ENCODE results near the gene RNF151. TPM values are rescaled to one million over a fixed set of nuclear protein-coding genes. Genes with fewer than 3 reads are reported as not detected.

The RNF151 gene
- total and polyA plus RNA-seq, 10 donors = 0.16 to 0.26 (median 0.17) TPM; not detected in 7

DNA sequence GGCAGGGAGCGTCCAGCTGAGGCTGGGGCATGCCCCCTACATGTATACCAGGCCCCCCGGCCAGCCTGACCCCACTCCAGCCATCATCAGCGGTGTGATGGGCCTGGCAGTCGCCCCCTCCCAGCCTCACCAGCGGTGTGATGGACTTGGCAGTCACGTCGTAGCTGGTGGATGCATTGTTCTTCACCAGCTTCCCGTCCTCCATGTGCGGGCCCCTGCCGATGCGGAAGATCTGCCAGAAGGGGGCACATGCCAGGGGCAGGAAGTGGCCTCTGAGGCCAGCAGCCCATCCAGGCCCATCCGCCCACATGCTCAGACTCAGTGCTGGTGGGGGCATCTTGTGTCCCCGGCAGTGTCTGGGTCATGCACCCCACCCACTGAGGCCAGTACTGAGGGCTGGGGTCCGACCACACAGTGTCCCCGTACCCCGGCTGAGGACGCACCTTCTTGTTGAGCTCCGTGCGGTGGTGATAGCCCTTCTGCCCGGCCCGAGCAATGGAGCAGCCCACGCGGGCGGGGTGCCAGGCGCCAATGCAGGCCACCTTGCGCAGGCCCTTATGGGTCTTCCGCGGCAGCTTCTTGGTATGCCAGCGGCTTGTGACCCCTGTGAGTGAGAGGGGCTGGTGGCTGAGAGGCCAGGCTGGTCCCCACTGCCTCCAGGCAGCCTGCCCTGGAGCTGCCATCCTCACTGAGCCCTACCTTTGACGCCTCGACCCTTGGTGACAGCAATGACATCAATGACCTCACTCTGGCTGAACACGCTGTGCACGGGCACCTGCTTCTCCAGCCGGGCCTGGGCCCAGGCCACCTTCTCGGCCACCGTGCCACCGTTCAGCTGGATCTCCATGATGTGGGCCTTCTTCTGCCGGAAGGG, 19.9 kb upstream of the RNF151 start:
- peak; percentile 75 for DNase-seq
- WGBS, 5 donors = 78 to 91% (median 82%) methylated on average over 30 to 38 of the region's 38 CpGs
- TF ChIP-seq POLR2AphosphoS5 (IDR thresholded peaks at IDR 0.05) (no peak), POLR2A (IDR thresholded peaks at IDR 0.05) (no peak)
- TF ChIP-seq, protein P1, sequence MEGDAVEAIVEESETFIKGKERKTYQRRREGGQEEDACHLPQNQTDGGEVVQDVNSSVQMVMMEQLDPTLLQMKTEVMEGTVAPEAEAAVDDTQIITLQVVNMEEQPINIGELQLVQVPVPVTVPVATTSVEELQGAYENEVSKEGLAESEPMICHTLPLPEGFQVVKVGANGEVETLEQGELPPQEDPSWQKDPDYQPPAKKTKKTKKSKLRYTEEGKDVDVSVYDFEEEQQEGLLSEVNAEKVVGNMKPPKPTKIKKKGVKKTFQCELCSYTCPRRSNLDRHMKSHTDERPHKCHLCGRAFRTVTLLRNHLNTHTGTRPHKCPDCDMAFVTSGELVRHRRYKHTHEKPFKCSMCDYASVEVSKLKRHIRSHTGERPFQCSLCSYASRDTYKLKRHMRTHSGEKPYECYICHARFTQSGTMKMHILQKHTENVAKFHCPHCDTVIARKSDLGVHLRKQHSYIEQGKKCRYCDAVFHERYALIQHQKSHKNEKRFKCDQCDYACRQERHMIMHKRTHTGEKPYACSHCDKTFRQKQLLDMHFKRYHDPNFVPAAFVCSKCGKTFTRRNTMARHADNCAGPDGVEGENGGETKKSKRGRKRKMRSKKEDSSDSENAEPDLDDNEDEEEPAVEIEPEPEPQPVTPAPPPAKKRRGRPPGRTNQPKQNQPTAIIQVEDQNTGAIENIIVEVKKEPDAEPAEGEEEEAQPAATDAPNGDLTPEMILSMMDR (IDR thresholded peaks at IDR 0.05 in 8 of 11, conservative IDR thresholded peaks at IDR 0.05 in 3 of 11) = no peak
- intact Hi-C loops (cut with DNase I; ENCODE audit: low total_unique reads) = no loop called here
- peaks cover 8 to 21% (median 16%) of the 10 kb centered on the region in 6 donors for H3K4me1 ChIP-seq
- no peak overlapping the region for H3K4me3 ChIP-seq
- no peak overlapping the region for H3K27ac ChIP-seq
- no peaks in the 10 kb centered on the region for H3K36me3 ChIP-seq
- no peaks in the 10 kb centered on the region for H3K27me3 ChIP-seq (replicated peaks in 1 of 7)
- H3K9me3 ChIP-seq = no peaks in the 10 kb centered on the region

DNA sequence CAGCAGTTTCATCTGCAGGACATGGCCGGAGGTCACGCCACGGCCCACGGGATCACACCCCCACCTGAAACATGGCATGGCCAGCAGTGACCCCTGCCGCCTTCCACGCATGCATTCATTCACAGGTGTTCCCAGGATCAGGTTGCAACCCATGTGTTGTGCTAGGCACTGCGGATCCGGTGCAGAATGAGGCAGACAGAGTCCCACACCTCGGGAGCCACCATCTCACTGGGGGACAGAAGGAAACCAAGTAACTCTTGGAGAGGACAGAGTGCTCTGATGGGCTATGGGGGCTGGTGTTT, 19.3 kb upstream of the RNF151 start:
- TF ChIP-seq, protein P1 (IDR thresholded peaks at IDR 0.05 in 8 of 11, conservative IDR thresholded peaks at IDR 0.05 in 3 of 11) = no peak
- no peak for TF ChIP-seq POLR2A (IDR thresholded peaks at IDR 0.05)
- no peak for TF ChIP-seq POLR2AphosphoS5 (IDR thresholded peaks at IDR 0.05)
- no peak overlapping the region for H3K27ac ChIP-seq
- WGBS, 5 donors = 78 to 96% (median 87%) methylated on average over 5 to 9 of the region's 9 CpGs
- no peaks in the 10 kb centered on the region for H3K36me3 ChIP-seq
- peaks cover 2 to 15% (median 10%) of the 10 kb centered on the region in 6 donors for H3K4me1 ChIP-seq
- no peaks in the 10 kb centered on the region for H3K27me3 ChIP-seq (replicated peaks in 1 of 7)
- DNase-seq = no peak
- H3K4me3 ChIP-seq = no peak overlapping the region
- no peaks in the 10 kb centered on the region for H3K9me3 ChIP-seq
- intact Hi-C loops (cut with DNase I; ENCODE audit: low total_unique reads) = no loop called here

DNA sequence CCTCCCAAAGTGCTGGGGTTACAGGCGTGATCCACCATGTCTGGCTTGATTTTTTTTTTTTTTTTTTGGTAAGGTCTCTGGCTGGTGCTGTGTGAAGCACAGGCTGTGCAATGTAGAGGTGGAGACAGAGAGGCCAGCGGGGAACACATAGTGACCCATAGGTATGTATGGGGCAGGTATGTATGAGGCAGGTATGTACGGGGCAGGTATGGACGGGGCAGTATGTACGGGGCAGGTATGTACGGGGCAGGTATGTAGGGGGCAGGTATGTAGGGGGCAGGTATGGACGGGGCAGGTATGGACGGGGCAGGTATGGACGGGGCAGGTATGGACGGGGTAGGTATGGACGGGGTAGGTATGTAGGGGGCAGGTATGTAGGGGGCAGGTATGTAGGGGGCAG, 17.1 kb upstream of the RNF151 start:
- Histone ChIP-seq H3K27ac (no peak overlapping the region), H3K9me3 (no peaks in the 10 kb centered on the region), H3K4me1 (no peaks in the 10 kb centered on the region), H3K36me3 (no peaks in the 10 kb centered on the region), H3K27me3 (replicated peaks in 1 of 7) (peaks cover 0 to 4% (median 0%) of the 10 kb centered on the region in 7 donors), H3K4me3 (no peak overlapping the region)
- 91 to 97% (median 95%) methylated on average over 10 to 11 of the region's 11 CpGs for WGBS, 5 donors
- TF ChIP-seq POLR2AphosphoS5 (IDR thresholded peaks at IDR 0.05) (no peak), POLR2A (IDR thresholded peaks at IDR 0.05) (no peak)
- TF ChIP-seq, protein P1 (IDR thresholded peaks at IDR 0.05 in 8 of 11, conservative IDR thresholded peaks at IDR 0.05 in 3 of 11) = no peak
- intact Hi-C loops (cut with DNase I; ENCODE audit: low total_unique reads) = no loop called here
- no peak for DNase-seq

DNA sequence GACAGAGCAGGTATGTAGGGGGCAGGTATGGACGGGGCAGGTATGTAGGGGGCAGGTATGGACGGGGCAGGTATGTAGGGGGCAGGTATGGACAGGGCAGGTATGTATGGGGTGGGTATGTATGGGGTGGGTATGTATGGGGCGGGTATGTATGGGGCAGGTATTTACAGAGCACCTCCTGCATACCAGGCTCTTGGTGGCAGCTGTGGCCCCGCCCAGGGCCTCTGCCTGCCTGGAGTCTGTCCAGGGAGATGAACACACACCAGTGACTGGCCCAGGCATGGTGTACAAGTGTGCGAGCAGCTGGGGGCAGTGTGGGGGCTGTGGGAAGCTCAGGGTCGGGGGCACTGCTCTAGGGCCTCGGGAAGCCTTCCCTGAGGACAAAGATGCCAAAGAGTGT, 16.6 kb upstream of the RNF151 start:
- TF ChIP-seq POLR2AphosphoS5 (IDR thresholded peaks at IDR 0.05) = no peak
- TF ChIP-seq POLR2A (IDR thresholded peaks at IDR 0.05) = no peak
- TF ChIP-seq, protein P1 (IDR thresholded peaks at IDR 0.05 in 8 of 11, conservative IDR thresholded peaks at IDR 0.05 in 3 of 11) = no peak
- H3K36me3 ChIP-seq = no peaks in the 10 kb centered on the region
- H3K4me1 ChIP-seq = no peaks in the 10 kb centered on the region
- no peaks in the 10 kb centered on the region for H3K9me3 ChIP-seq
- no peak for DNase-seq
- peaks cover 0 to 9% (median 0%) of the 10 kb centered on the region in 7 donors for H3K27me3 ChIP-seq (replicated peaks in 1 of 7)
- no peak overlapping the region for H3K27ac ChIP-seq
- no peak overlapping the region for H3K4me3 ChIP-seq
- 72 to 85% (median 76%) methylated on average over 7 of the region's 7 CpGs for WGBS, 5 donors
- intact Hi-C loops (cut with DNase I; ENCODE audit: low total_unique reads) = no loop called here

Measured in spleen (tissue), 11 donors.